Measurements from ENCODE around the gene WDHD1.
"Not testable (repeated sequence)": the region's sequence is repeated elsewhere in the genome, so short reads cannot be mapped to it uniquely, and the experiment has no call there.

The WDHD1 gene

DNA sequence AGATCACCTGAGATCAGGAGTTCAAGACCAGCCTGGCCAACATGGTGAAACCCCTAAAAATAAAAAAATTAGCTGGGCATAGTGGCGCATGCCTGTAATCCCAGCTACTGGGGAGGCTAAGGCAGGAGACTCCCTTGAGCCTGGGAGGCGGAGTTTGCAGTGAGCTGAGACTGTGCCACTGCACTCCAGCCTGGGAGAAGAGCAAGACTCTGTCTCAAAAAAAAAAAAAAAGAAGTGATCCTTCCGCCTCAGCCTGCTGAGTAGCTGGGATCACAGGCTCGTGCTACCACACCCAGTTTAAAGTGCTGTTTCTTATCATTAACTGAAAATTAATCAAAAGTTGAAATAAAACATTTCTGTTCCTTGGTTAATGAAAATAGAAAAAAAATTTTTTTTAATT is 117.9 kb downstream of the WDHD1 start:
- DNase-seq (ENCODE audit: low read depth in 3 of 3), result not testable (repeated sequence)

GRCh38 chr14:54908190-54908589 is 118.7 kb downstream of the WDHD1 start:
- DNase-seq (ENCODE audit: low read depth in 3 of 3), result no peak

DNA sequence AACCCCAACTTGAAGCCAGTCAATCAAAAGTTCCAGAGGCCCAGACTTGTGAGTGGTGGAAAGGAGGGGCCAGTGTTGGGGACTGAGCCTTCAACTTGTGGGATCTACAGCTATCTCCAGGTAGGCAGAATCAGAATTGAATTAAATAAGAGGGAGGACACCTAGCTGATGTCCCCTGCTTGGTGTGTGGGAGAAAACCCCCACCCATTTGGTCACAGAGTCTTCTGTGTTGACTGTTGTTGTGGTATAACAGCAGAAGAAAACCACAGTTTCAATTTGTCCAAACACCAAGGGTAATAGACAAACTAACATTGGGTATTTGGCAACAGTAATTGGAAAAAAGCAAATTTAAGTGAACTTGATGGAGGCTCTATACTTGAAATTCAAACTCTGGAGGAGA is 120.8 kb downstream of the WDHD1 start:
- DNase-seq (ENCODE audit: low read depth in 3 of 3), result no peak

- peak; percentile 51 to 67 (median 58) for DNase-seq (ENCODE audit: low read depth in 3 of 3)
Observed at GRCh38 chr14:54902521-54903420, 124.1 kb downstream of the WDHD1 start, which contains the start of gene GCH1. GCH1 (minus strand) TSS chr14:54902826; CDS start chr14:54902663, 163 bp downstream.

GRCh38 chr14:54902143-54902520 is 124.8 kb downstream of the WDHD1 start:
- DNase-seq (ENCODE audit: low read depth in 3 of 3), result peak; percentile 48 to 76 (median 61)

GRCh38 chr14:54901380-54902142 is 125.3 kb downstream of the WDHD1 start:
- no peak for DNase-seq (ENCODE audit: low read depth in 3 of 3)

DNA sequence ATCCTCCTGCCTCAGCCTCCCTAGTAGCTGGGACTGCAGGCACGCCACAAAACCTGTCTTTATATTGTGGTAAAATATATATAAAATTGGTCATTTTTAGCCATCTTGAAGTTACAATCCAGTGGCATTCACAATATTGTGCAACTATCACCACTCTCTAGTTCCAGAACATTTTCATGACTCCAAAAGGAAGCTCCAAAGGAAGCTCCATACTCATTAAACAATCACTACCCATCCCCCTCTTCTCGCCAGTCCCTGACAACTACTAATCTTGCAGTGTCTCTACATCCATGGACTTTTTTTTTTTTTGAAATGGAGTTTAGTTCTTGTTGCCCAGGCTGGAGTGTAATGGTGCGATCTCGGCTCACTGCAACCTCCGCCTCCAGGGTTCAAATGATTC is 127.3 kb downstream of the WDHD1 start:
- DNase-seq (ENCODE audit: low read depth in 3 of 3), result no peak

GRCh38 chr14:54897809-54898555 is 128.9 kb downstream of the WDHD1 start:
- not testable (repeated sequence) for DNase-seq (ENCODE audit: low read depth in 3 of 3)

GRCh38 chr14:54895683-54896082 is 131.2 kb downstream of the WDHD1 start:
- DNase-seq (ENCODE audit: low read depth in 3 of 3), result no peak

DNA sequence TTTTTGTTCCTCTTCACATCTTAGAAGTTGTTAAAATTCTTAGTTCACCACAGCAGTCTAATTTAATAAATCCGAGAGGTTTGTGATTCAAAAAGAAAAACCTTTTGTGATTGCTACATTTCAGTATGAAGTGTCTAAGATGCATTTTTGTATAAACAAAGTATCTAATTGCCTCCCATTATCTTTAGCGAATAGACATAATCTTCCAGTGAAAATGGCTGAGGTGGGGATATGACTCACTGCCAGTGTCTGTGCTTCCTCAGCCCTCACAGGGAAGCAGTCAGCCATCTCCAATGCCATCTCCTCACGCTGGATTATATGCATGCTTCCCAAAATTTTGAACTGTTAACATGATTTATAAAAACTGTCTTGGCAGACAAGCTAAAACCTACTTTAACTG is 131.9 kb downstream of the WDHD1 start:
- no peak for DNase-seq (ENCODE audit: low read depth in 3 of 3)

DNA sequence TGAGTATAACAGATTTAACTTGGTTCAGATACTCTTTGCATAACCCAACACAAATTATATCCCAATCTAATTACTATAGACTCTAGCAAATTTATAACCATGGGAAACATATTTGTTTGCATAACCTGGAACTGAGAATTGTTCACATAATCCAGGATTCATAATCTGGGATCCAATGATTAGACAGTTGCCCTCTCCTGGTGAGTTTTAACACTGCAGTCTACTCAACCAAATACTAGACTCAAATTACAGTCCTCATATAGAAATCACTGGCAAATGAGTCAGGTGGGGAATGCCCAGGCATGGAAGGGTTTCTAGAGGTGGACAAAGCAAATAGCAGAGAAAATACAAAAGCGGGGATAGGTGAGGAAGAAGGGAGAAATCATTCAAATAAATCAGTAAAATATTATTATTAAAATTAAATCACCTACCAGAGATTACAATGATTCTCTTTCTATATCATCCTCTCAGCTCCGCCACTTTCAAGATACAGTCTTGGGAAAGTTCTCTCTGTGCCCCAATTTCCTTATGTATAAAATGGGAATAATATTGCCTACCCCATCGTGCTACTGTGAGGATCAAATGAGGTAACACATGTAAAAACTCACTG is 133.6 kb downstream of the WDHD1 start:
- peak in 1 of 3 experiments; percentile 24 for DNase-seq (ENCODE audit: low read depth in 3 of 3)

GRCh38 chr14:54891471-54892245 is 135.2 kb downstream of the WDHD1 start:
- DNase-seq (ENCODE audit: low read depth in 3 of 3), result no peak

DNA sequence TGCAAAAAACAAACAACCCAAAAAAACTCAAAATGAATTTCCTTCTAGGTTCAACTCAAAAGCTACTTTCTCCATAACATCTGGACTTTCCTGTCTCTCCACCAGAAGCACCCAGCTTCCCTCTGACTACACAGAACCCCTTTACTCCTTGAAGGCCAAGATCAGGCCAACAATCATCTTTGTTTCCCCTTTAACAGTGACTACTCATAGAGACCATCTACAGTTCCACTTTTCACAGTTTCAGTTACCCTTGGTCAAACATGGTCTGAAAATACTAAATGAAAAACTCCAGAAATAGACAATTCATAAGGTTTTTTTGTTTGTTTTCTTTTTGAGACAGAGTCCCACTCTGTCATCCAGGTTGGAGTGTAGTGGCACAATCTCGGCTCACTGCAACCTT is 136.1 kb downstream of the WDHD1 start:
- no peak for DNase-seq (ENCODE audit: low read depth in 3 of 3)

DNA sequence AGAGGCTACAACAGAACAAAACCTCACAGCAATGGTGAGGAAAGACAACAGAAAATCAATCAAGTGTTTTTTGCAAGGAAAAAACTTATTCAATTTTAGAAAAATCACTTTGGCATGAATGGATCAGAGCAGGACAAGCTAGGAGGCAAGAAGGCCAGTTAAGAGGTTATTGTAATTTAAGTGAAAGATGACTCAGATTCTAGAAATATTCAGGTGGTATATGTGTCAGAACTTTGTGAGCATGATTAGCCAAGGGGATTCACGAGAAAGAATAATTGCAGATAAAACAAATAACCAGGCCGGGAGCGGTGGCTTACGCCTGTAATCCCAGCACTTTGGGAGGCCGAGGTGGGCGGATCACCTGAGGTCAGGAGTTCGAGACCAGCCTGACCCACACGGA is 137.0 kb downstream of the WDHD1 start:
- DNase-seq (ENCODE audit: low read depth in 3 of 3), result no peak
